ACC112 (cell line): ENCODE results near the gene FSTL3.
A peak's percentile ranks its signal among the peaks of the same experiment; 100 is the strongest.

Source experiments
- H2AFZ ChIP-seq: fragments of 200-600 bp; sonication (generic); one replicate; pipeline ENCODE4 v1.6.0; 2017; ENCODE audit warnings: antibody characterized with exemption, low read length; ENCODE audit not compliant: unreplicated experiment
- H3K27ac ChIP-seq: fragments of 200-600 bp; sonication (generic); 2 replicates; pipeline ENCODE4 v1.5.1; 2014; ENCODE audit warnings: low read depth, mild to moderate bottlenecking, antibody characterized with exemption, low read length, moderate library complexity
- H3K27me3 ChIP-seq: fragments of 200-600 bp; sonication (generic); 2 replicates; pipeline ENCODE4 v1.6.1; 2014; ENCODE audit warnings: mild to moderate bottlenecking, antibody characterized with exemption, low read length, moderate library complexity, mixed read lengths; ENCODE audit not compliant: insufficient read depth
- H3K36me3 ChIP-seq: fragments of 200-600 bp; sonication (generic); 2 replicates; pipeline ENCODE4 v1.6.1; 2016; ENCODE audit warnings: mild to moderate bottlenecking, antibody characterized with exemption, low read length, moderate library complexity, mixed read lengths; ENCODE audit not compliant: insufficient read depth
- H3K4me1 ChIP-seq: fragments of 200-600 bp; sonication (generic); one replicate; pipeline ENCODE4 v1.6.1; 2016; ENCODE audit warnings: low read length, mixed read lengths; ENCODE audit not compliant: insufficient read depth, unreplicated experiment, control insufficient read depth
- H3K4me3 ChIP-seq: fragments of 200-600 bp; sonication (generic); 2 replicates; pipeline ENCODE4 v1.5.1; 2014; ENCODE audit warnings: mild to moderate bottlenecking, low read depth, low read length
- H3K79me2 ChIP-seq: fragments of 200-600 bp; sonication (generic); one replicate; pipeline ENCODE4 v1.6.0; 2016; ENCODE audit warnings: low read length; ENCODE audit not compliant: control insufficient read depth, unreplicated experiment, insufficient read depth

Gene FSTL3

GRCh38 chr19:708154-709143 is 32.3 kb downstream of the FSTL3 start, which contains the start of gene PALM:
PALM (plus strand) TSS chr19:708935; CDS start chr19:709147, 212 bp downstream.
- Histone ChIP-seq H3K4me3 (peak within 1 kb of the TSS; percentile 29; the same call in 1 of the 2 replicates), H3K27me3 (peaks cover 20% of the 10 kb centered on the region)

GRCh38 chr19:709196-709964 is 33.2 kb downstream of the FSTL3 start:
- Histone ChIP-seq H3K27ac (no peak overlapping the region), H3K27me3 (peaks cover 20% of the 10 kb centered on the region), H3K79me2 (no peaks in the 10 kb centered on the region), H3K36me3 (no peaks in the 10 kb centered on the region), H2AFZ (no peak overlapping the region), H3K4me3 (peak overlapping the region; percentile 29; the same call in 1 of the 2 replicates), H3K4me1 (no peaks in the 10 kb centered on the region)

More at GRCh38 chr19:708154-709143, 32.3 kb downstream of the FSTL3 start, which contains the start of gene PALM:
- no peaks in the 10 kb centered on the region for H3K36me3 ChIP-seq
- H3K4me1 ChIP-seq: no peaks in the 10 kb centered on the region
- no peaks in the 10 kb centered on the region for H3K79me2 ChIP-seq
- no peak within 1 kb of the TSS for H2AFZ ChIP-seq
- H3K27ac ChIP-seq: no peak within 1 kb of the TSS

- Histone ChIP-seq H3K4me3 (no peak overlapping the region), H3K27ac (no peak overlapping the region), H2AFZ (no peak overlapping the region), H3K79me2 (no peaks in the 10 kb centered on the region), H3K4me1 (no peaks in the 10 kb centered on the region), H3K36me3 (no peaks in the 10 kb centered on the region), H3K27me3 (peaks cover 20% of the 10 kb centered on the region)
Measured at GRCh38 chr19:709965-710571, 33.9 kb downstream of the FSTL3 start.

GRCh38 chr19:710767-711166 is 34.6 kb downstream of the FSTL3 start:
- H3K79me2 ChIP-seq: no peaks in the 10 kb centered on the region
- peaks cover 20% of the 10 kb centered on the region for H3K27me3 ChIP-seq
- H3K4me3 ChIP-seq: no peak overlapping the region
- H3K36me3 ChIP-seq: no peaks in the 10 kb centered on the region
- no peak overlapping the region for H2AFZ ChIP-seq
- H3K27ac ChIP-seq: no peak overlapping the region
- H3K4me1 ChIP-seq: no peaks in the 10 kb centered on the region

GRCh38 chr19:711254-711653 is 35.1 kb downstream of the FSTL3 start:
- Histone ChIP-seq H3K27ac (no peak overlapping the region), H3K4me3 (no peak overlapping the region), H3K27me3 (peaks cover 20% of the 10 kb centered on the region)

GRCh38 chr19:715347-715746 is 39.2 kb downstream of the FSTL3 start:
- peaks cover 11% of the 10 kb centered on the region; the same call in 1 of the 2 replicates for H3K27me3 ChIP-seq
- H3K27ac ChIP-seq: no peak overlapping the region
- H3K79me2 ChIP-seq: no peaks in the 10 kb centered on the region
- no peaks in the 10 kb centered on the region for H3K36me3 ChIP-seq
- no peaks in the 10 kb centered on the region for H3K4me1 ChIP-seq
- H2AFZ ChIP-seq: no peak overlapping the region
- H3K4me3 ChIP-seq: no peak overlapping the region

More at GRCh38 chr19:711254-711653, 35.1 kb downstream of the FSTL3 start:
- H3K36me3 ChIP-seq: no peaks in the 10 kb centered on the region
- H3K79me2 ChIP-seq: no peaks in the 10 kb centered on the region
- no peak overlapping the region for H2AFZ ChIP-seq
- H3K4me1 ChIP-seq: no peaks in the 10 kb centered on the region

GRCh38 chr19:718251-718951 is 42.2 kb downstream of the FSTL3 start:
- Histone ChIP-seq H2AFZ (no peak overlapping the region), H3K27me3 (peaks cover 11% of the 10 kb centered on the region; the same call in 1 of the 2 replicates), H3K36me3 (no peaks in the 10 kb centered on the region), H3K27ac (no peak overlapping the region), H3K4me1 (no peaks in the 10 kb centered on the region), H3K79me2 (no peaks in the 10 kb centered on the region), H3K4me3 (no peak overlapping the region)

- Histone ChIP-seq H3K4me1 (no peaks in the 10 kb centered on the region), H3K27ac (no peak overlapping the region), H2AFZ (no peak overlapping the region), H3K4me3 (no peak overlapping the region), H3K79me2 (no peaks in the 10 kb centered on the region), H3K36me3 (no peaks in the 10 kb centered on the region), H3K27me3 (peaks cover 11% of the 10 kb centered on the region; the same call in 1 of the 2 replicates)
Measured at GRCh38 chr19:718991-719512, 42.9 kb downstream of the FSTL3 start.

GRCh38 chr19:719636-720344 is 43.6 kb downstream of the FSTL3 start:
- Histone ChIP-seq H3K27me3 (peaks cover 11% of the 10 kb centered on the region; the same call in 1 of the 2 replicates), H3K27ac (no peak overlapping the region)

More at GRCh38 chr19:719636-720344, 43.6 kb downstream of the FSTL3 start:
- Histone ChIP-seq H3K79me2 (no peaks in the 10 kb centered on the region), H2AFZ (no peak overlapping the region), H3K36me3 (no peaks in the 10 kb centered on the region), H3K4me3 (no peak overlapping the region), H3K4me1 (no peaks in the 10 kb centered on the region)
